HG03558 (cell line): ENCODE measurements around the gene NEURL1.
A peak's percentile ranks its signal among the peaks of the same experiment; 100 is the strongest.
"Not testable (repeated sequence)": the region's sequence is repeated elsewhere in the genome, so short reads cannot be mapped to it uniquely, and the experiment has no call there.

ENCODE experiments used
- ATAC-seq: cut with Tn5 transposase; IDR thresholded peaks from one replicate; pipeline ENCODE4 v1.9.1; 2021; ENCODE audit warnings: moderate number of reproducible peaks; ENCODE audit not compliant: unreplicated experiment; ENCODE audit errors: extremely low read depth

NEURL1 gene

DNA sequence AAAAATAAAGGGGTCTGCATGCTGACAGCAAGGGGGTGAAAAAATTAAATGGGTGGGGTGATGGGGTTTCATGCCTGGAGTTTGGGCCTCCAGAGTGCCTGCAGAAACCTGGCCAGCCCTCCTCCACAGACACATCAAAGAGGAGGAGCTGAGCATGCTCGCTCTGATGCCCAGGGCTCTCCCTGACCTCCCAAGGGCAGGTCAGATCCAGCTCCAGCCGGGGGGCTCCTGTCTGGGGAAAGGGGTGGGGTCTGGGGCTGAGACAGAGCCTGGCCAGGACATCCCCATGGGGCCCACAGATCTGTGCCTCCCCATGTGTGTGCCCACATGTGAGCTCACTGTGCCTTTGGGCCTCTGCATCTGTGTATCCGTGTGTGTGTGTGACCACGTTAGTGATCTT is 33.9 kb upstream of the NEURL1 start:
- no peak for ATAC-seq

DNA sequence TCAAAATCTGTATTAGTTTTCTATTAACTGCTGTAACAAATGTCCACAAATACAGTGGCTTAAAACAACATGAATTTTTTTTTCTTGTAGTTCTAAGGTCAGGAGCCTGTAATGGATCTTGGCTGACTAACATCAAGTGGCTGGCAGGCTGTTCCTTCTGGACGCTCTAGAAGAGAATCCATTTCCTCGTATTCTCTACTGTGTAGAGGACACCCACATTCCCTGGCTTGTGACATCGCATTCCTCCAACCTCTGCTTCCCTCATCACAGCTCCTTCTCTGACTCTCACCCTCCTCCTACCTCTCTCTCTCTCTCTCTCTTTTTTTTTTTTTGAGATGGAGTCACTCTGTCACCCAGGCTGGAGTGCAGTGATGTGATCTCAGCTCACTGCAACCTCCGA is 30.0 kb upstream of the NEURL1 start:
- ATAC-seq: no peak

DNA sequence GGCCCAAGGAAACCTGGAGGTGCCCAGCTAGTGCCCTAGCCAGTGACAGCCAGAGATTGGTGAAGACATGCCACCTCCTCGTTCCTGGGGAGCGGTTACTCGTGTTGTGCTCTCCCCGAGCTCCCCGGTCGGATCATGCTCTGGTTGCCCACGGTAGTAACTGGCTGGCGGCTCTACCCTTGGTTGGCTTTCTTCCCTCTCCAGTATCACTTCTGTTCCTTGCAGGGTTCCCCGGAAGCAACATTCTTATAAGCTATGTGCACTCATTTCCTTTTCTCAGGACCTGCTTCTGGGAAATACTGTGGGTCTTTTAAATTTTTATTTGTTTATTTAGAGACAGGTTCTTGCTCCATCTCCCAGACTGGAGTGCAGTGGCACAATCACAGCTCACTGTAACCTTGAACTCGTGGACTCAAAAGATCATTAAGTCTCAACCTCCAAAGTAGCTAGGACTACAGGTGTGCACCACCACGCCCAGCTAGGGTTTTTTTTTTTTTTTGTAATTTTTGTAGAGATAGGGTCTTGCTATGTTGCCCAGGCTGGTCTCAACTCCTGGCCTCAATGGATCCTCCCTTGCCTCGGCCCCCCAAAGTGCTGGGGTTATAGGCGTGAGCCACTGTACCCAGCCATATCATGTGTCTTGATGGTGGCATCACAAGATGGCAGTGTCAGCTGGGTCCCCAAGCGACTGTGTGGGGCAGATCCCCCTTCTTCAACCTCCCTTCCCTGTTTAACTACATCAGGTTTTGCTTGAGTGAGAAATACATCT is 27.9 kb upstream of the NEURL1 start:
- ATAC-seq: no peak

DNA sequence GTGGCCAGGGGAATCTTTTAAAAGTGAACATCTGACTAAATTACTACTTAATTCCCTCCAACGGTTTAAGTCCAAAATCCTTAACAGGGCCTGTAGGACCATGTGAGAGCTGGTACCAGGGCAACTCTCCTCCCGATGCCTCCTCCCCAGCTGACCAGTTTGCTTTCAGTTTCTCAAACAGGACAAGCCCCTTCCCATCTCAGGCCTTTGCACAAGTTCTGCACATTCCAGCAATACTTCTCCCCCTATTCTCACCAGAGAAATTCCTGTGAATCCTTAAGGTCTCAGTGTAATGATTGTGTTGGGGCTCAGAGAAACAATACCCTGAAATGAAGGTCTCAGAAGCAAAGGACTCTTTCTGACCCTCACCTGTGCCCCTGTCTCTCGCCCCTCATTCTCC is 26.8 kb upstream of the NEURL1 start:
- ATAC-seq: no peak

DNA sequence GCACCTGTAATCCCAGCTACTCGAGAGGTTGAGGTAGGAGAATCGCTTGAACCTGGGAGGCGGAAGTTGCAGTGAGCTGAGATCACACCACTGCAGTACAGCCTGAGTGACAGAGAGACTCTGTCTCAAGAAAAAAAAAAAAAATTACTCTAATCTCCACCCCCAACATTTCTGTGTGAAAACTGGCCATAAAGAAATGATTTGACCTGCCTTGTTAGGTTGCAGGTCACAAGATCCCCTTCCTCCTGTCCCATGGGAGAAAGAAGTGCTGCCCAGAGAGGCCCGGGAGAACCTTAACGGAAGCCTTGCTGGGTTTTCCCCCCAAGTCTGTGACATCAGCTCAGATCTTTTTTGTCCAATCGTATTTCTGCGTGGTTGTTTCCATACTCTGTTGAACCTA is 26.1 kb upstream of the NEURL1 start:
- ATAC-seq: no peak

DNA sequence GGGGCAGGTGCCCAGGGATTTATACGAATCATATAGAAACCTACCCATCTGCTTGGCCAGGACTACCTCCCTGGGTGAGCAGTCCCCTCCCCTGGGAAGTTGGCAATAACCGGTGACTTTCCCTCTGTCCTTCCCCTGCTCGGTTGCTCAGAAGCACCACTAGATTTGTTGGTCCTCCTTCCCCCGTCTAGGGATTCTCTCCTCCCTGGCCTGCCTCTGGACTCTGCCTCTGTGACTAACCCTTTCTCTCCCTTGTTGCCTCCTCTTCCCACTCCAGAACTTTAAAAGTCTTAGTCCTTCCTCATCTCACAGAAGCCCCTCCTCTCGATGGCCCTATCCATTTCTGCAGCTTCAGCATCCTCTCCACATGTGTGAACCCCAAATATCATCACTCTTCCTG is 24.3 kb upstream of the NEURL1 start:
- ATAC-seq: no peak

DNA sequence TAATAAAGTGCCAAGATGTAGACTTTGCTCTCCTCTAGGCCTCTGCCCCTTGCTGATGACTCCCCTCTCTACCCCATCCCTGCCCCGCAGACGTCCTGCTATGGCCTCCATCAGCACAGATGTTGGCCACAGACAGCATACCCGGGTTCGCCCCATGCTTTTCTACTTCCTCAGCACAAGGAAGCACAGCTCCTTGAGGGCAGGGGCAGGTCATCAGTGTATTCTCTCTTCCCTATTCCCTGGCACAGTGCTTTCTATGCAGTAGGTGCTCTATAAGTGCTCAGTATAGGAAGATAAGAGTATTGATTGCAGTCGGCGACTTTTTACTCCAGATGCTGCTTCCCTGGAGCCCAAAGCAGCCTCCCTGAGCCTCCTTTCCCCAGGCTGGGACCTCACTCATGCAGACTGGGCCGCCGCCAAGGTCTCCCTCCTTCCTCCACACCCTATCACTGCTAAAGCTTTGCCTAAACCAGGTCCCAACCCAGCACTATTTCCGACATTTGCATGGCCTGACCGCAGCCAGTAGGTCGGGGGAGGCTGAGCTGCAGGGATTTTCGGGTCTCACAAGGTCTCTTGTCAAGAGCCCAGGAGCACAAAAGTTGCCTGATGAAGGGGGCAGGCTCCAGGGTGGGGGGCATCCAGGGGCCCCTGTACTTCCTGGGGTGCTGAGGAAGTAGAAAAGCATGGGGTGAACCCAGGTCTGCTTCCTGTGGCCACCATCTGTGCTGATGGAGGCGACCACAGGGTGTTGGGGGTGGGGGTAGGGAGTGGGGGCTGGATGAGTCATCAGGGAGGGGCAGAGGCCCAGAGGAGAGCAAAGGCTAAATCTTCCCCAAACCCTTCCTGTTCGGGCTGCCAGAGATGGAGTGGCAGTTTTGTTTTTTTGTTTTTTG is 22.5 kb upstream of the NEURL1 start:
- ATAC-seq: peak; percentile 71

DNA sequence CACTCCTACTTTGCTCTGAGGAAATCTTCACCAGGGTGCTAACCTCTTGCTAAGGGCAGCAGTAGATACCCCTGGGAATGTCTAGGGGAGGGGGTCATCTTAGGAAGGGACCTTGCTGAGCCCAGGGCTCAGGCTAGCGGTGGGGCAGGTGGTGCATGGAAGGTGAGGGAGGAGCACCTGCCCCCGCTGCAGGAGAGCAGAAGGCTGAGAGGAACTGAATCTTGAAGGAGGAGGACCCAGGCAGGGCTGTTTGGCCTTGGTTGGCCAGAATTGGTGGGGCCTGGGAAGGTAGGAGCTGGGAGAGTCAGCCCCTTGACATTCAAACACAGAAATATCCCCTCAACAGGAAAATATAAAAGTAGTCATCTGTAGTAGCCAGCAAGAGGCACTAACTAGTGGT is 21.5 kb upstream of the NEURL1 start:
- ATAC-seq: no peak

DNA sequence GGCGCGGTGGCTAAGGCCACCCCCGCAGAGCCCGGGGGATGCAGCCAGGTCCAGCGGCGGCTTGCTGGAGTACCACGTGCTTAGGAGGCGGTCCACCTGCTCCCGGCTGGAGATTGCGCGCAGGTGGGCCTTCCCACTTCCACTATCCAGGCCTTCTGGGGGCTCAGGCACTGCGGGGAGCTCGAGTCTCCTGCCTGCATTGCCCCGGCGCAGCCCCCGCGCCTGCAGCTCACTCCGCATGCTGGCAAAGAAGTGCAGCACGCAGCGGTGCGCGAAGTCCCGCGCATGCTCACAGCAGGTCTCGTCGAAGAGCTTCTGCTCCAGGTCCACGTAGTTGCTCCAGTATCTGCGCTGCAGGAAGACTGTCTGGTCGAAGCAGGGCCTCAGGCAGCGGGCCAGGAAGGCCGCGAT is 20.2 kb upstream of the NEURL1 start:
- no peak for ATAC-seq

DNA sequence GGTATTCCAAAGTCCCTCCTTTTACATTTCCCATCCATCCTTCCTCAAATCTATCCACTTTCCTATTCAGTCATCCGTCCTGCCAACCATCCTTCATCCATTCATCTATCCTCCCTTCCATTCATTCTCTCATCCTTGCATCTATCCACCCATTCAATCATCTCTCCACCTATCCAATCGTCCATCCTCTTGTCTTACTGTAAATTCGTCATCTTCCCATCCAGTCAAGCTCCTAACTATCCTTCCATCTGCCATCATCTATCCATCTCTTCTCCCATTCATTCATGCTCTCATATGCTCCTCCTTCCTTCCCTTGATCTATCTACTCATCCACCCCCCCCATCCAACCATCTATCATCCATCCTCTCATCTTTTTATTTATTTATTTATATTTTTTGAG is 19.4 kb upstream of the NEURL1 start:
- ATAC-seq: no peak

DNA sequence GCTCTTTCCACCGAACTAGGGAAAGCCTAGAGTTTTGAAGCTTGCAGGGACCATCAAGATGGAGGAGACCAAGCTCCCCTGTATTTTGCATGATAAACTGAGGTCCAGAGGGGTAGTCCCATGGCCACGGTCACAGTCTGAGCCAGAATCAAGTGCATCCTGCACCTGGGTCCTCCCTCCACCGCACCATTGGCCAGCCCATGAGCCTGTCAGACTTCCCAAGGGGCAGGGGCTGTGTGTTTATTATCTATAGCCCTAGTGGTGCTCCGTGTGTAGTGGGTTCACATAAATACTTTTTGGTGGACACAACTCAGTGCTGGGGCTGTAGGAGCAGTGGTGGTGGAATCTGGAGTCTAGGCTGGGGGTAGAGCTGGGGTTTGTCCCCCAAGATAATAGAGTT is 18.1 kb upstream of the NEURL1 start:
- no peak for ATAC-seq

DNA sequence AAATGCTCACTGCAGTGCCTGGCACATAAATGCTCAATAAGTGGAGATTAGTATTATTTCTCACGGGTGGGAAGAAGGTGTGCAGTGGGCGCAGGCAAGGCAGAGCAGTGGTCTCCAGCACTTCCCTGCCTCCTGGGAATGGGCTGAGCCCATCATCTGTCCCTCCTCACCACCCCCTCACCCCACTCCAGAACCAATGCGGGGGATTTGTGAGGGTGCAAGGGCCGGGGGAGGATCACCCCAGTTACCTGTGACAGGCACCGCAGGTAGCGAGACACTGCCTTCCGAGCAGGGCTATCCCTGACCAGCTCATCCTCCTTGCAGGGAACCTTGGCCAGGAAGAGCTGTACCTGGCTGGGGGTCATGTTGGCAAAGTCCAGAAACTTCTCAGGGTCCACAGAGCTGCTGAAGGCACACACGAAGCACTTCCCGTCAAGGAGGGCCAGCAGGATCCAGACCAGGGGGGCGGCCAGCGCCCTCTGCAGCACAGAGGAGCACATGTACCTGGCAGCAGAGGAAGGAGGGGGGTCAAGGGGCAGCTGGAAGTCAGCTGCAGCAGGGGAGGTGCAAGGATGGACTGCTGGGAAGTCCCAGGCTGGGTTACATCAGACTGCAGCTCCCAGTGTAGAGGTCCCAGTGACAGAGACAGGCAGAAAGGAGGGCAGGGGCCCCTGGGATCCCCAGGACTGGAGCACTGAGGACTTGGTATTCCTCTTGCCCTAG is 17.3 kb upstream of the NEURL1 start:
- no peak for ATAC-seq

DNA sequence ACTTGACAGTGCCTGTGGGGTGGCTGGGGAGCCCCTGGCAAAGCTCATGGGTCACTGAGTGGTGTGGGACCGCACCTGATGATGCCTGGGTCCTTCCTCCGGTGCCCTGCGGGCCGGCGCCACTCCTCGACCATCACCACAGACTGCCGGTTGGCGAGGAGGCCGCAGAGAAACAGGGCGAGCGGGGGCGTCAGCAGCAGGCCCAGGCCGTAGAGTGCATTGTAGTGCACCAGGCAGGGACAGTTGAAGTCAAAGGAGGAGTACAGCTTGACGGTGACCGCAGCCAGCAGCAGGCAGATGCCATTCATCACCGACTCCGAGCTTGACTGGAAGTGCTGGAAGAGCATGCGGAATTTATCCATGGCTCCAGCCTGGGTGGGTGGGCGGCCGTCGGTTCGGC is 14.8 kb upstream of the NEURL1 start:
- no peak for ATAC-seq

DNA sequence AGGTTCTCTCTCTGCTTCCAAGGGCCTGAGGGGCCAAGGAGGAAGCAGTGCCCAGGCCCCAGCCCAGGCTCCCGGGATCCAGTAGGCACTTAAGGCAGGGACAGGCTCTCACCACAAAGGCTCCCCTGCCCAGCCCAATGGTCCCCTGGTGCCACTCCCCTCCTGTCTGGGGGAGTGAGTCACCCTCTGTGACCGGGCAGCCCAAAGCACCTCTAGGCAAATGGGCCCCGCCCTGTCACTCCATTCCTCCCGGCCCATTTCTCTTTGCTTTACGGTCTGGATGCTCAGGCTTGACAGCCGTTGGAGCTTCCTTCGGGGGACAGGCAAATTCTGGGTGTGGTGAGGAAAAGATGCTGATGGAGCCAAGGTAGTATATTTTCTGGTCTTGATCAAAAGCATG is 14.4 kb upstream of the NEURL1 start, which contains the start of gene CALHM3:
Gene CALHM3, minus strand, starts transcription at position 106 of the 400 bp plus-strand sequence. CDS start 208 bp downstream, outside the sequence.
- ATAC-seq: no peak

DNA sequence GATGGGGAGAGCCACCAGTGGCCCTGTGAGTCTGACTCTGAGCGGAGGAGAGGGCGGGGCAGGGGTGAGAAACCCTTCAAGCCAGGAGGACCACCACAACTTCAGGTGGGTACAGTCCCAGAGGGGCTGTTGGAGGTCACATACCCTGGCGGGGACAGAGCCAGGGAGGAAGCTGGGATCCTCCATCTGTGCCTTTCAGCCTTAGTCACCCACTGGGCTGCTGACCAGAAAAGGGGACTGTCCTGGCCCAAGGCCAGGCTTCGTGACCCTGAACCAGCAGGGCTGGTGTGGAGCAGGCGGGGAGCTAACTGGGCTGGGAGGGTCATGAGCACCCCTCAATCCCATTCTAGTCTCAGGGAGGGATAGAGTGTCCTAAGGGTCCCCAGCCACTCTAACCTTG is 13.0 kb upstream of the NEURL1 start:
- ATAC-seq: no peak

DNA sequence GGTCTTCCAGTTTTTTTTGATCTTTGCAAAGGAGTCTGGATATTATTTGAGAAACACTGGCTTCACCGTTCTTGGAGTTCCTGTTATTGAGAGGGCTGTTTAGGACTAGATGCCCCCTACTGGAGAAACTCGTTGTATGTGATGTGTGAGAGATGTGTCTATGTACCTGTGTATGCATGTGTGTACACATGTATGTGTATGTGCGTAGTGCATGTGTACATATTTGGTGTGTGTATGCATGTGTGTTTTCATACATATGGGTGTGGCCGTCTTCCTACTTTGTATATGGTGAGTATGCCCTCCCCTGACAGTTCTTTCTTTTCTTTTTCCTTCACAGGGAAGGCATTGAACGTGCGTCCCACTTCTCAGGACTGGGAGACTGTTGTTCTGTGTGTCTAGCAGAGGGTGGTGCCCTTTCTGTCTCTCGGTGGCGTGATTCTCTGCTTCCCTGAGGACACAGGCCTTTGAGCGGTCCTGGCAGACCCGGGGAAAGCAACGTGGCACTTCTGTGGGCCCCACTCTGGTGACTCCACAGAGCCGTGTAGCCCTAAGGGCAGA is 11.5 kb upstream of the NEURL1 start:
- no peak for ATAC-seq

DNA sequence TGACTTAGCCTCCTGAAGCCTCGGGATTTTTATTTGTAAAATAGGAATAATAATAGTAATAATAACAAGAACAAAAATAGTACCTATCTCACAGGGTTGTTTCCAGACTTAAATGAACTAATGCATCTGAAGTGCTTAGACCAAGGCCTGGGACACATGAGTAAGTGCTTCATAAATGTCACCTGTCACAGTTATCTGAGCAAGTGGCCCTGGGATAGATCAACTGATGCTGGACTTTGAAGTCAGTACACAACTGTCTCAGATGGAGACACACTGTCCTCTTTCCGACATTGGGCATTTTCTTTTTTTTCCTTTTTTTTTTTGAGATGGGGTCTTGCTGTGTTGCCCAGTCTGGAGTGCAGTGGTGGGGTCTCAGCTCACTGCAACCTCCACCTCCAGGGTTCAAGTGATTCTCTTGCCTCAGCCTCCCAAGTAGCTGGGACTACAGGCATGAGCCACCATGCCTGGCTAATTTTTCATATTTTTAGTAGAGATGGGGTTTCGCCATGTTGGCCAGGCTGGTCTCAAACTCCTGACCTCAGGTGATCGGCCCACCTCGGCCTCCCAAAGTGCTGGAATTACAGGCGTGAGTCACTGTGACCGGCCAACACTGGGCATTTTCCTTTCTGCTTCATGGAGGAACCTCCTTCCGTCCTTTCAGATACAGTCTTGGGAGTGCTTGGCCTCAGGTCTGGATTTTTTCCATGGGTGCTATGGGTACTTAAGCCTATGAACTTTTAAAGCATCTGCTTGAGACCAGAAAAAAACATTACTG is 6.7 kb upstream of the NEURL1 start:
- ATAC-seq: not testable (repeated sequence)

DNA sequence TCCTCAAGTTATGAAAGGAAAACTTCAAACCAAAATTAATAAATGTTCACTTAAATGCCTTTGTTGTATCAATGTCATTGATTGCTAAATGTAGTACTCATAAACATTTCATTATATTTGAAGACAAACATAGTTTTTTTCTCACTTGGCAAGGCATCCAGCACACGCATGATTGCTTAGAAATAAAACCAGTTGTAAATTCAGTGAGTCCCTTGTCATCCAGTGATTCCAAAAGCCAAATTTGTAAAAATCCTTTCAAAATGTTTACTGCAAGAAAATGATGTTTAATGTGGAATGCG is 6.1 kb upstream of the NEURL1 start:
- no peak for ATAC-seq

DNA sequence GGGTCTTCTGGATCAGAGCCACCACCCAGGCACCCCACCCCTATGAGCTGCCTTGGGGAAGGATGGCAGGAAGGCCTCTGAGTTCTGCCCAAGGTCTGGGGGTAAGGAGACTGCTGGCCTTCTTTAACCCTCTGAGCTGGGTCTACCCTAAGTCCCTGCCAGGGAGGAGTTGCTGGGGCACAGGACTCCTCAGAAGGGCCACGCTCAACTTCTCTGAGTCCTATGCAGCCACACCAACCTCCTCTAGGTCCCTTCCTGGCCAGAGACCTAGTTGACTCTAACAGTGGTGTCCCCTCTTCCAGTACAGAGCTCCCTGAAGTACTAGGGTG is 2.6 kb upstream of the NEURL1 start:
- ATAC-seq: no peak

DNA sequence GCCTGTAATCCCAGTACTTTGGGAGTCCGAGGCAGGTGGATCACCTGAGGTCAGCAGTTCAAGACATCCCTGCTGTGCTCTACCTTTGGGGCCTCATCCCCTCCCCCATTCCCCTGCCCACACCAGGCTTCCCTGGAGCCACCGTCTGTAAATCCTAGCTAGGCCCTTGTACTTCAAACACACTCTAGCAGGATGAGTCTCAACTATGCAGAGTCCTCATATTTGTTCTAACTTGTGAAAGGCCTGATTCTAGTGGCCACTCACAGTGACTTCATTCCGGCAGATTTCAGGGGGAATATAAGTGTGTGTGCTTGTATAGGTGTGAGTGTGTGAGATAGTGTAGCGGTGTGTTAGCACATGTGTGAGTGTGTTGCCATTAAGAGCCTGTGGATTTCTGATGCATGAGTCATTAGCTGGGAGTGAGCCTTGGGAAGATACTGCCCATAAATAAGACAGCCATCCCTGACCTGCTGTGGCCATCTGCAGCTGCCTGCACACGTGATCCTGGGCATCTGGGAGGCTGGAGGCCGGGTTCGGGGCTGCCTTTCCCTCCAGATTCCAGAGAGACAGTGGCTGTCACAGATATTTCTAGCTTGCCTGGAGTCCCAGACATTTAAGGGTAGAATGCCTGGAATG is 1.7 kb upstream of the NEURL1 start:
- no peak for ATAC-seq
